Thoracic aorta (tissue), 2 donors: ENCODE results near the gene CAPN15. TPM values are rescaled to one million over a fixed set of nuclear protein-coding genes. Genes with fewer than 3 reads are reported as not detected.
A peak's percentile ranks its signal among the peaks of the same experiment; 100 is the strongest.

Experiments used
- ATAC-seq: fragments of 150-250 bp; one replicate; pipeline ENCODE4 v1.8.0; 2017; ENCODE audit warnings: low read depth; ENCODE audit not compliant: insufficient number of reproducible peaks, low FRiP score
- DNase-seq: peaks from one replicate; pipeline ENCODE4 v3.0.0-alpha.2; 2020; ENCODE audit warnings: low spot score
- H3K27ac ChIP-seq, 2 donors: fragments of 200-600 bp; sonication (generic); 1 replicate in 1 of 2; 2 replicates in 1 of 2; pipeline ENCODE4 v1.5.1; 2016; ENCODE audit warnings: mild to moderate bottlenecking in 2 of 2, moderate library complexity in 2 of 2
- H3K27me3 ChIP-seq: fragments of 200-600 bp; sonication (generic); replicated peaks from 2 replicates; pipeline ENCODE4 v1.6.0; 2016; ENCODE audit warnings: mild to moderate bottlenecking; ENCODE audit not compliant: insufficient read depth
- H3K36me3 ChIP-seq: fragments of 200-600 bp; sonication (generic); one replicate; pipeline ENCODE4 v1.5.1; 2016
- H3K4me1 ChIP-seq, 2 donors: fragments of 200-600 bp; sonication (generic); 1 replicate in 1 of 2; 2 replicates in 1 of 2; pipeline versions ENCODE4 v1.5.1 to v1.6.0; 2016; ENCODE audit warnings: low read depth in 2 of 2, mild to moderate bottlenecking in 1 of 2; ENCODE audit not compliant: control insufficient read depth in 1 of 2
- H3K4me3 ChIP-seq: fragments of 200-600 bp; sonication (generic); 2 replicates; pipeline ENCODE4 v1.5.1; 2016; ENCODE audit warnings: mild to moderate bottlenecking
- H3K9me3 ChIP-seq: fragments of 200-600 bp; sonication (generic); 2 replicates; pipeline ENCODE4 v1.5.1; 2016
- total RNA-seq, 2 donors: library from RNA; depleted of rRNA; stranded (reverse); fragments of >200 nt; gene quantifications; one replicate each; pipeline versions ENCODE4 v1.1.0 to v1.2.3, GENCODE V29; 2016
- TF ChIP-seq, protein P1 (sequence below): fragments of 200-600 bp; sonication (generic); IDR thresholded peaks from one replicate; pipeline ENCODE4 v1.5.1; 2019; ENCODE audit warnings: antibody characterized with exemption

Gene CAPN15
- total RNA-seq, 2 donors from 2014 or later = 46.2 to 96.6 TPM

DNA sequence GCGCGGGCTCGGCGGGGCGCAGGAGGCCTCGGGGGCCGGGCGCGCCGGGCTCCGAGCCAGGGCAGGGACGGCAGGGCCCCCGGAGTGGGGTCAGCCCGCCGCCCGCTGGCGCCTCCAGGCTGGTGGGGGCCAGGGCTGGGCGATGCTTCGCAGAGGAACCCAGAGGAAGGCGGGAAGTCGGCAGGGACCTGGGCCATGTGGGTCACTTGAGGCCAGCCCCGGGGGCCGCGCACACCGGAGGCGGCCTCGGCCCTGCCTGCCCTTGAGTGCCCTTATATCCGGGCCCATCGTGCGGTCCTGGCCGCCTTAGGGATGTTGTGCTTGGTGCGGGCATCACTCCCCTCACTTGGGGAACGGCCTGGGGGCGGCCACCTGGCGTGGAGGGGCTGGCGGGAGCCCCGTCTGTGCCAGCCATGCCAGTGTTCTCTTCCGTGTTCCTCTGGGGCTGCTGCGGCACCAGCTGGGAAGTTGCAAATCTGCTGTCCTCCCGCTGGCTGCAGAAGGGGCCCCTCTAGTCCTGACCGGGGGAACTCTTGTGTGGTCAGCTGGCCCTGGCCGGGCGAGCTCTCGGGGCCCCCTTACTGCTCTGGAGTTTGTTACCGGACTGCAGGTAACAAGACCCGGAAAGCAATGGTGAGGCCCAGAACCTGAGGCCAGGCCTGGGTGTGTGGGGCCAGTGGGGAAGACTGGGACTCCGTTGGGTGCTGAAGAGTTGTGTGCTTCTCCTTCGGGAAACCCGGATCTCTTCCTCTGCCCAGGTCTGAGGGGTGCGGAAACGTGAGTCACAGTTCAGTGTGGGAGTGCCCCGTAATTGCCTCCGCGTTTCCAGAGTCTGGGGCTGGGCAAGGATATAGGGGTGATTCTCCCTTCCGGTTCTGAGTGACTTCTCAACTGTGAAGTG, 849 bp downstream of the CAPN15 start:
- no peaks in the 10 kb centered on the region for H3K9me3 ChIP-seq
- peak overlapping the region; percentile 79 for H3K4me3 ChIP-seq
- H3K27ac ChIP-seq = peak overlapping the region in 1 of 2 donors; percentile 45
- peaks cover 19 to 42% of the 10 kb centered on the region in 2 donors for H3K4me1 ChIP-seq
- no peaks in the 10 kb centered on the region for H3K36me3 ChIP-seq
- H3K27me3 ChIP-seq = no peaks in the 10 kb centered on the region
- DNase-seq (peak; percentile 26), ATAC-seq (no peak)
- TF ChIP-seq, protein P1, sequence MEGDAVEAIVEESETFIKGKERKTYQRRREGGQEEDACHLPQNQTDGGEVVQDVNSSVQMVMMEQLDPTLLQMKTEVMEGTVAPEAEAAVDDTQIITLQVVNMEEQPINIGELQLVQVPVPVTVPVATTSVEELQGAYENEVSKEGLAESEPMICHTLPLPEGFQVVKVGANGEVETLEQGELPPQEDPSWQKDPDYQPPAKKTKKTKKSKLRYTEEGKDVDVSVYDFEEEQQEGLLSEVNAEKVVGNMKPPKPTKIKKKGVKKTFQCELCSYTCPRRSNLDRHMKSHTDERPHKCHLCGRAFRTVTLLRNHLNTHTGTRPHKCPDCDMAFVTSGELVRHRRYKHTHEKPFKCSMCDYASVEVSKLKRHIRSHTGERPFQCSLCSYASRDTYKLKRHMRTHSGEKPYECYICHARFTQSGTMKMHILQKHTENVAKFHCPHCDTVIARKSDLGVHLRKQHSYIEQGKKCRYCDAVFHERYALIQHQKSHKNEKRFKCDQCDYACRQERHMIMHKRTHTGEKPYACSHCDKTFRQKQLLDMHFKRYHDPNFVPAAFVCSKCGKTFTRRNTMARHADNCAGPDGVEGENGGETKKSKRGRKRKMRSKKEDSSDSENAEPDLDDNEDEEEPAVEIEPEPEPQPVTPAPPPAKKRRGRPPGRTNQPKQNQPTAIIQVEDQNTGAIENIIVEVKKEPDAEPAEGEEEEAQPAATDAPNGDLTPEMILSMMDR = no peak

- Histone ChIP-seq H3K36me3 (no peaks in the 10 kb centered on the region), H3K9me3 (no peaks in the 10 kb centered on the region), H3K4me1 (peaks cover 19 to 42% of the 10 kb centered on the region in 2 donors), H3K27ac (no peak overlapping the region), H3K4me3 (peak overlapping the region; percentile 79), H3K27me3 (no peaks in the 10 kb centered on the region)
- ATAC-seq (no peak), DNase-seq (no peak)
- TF ChIP-seq, protein P1 = no peak
These were observed 1.6 kb downstream of the CAPN15 start for GRCh38 chr16:529012-529575.

- no peak for ATAC-seq
- H3K27ac ChIP-seq = no peak overlapping the region
- TF ChIP-seq, protein P1 = no peak
These were observed 2.8 kb downstream of the CAPN15 start for GRCh38 chr16:530111-530817.

DNA sequence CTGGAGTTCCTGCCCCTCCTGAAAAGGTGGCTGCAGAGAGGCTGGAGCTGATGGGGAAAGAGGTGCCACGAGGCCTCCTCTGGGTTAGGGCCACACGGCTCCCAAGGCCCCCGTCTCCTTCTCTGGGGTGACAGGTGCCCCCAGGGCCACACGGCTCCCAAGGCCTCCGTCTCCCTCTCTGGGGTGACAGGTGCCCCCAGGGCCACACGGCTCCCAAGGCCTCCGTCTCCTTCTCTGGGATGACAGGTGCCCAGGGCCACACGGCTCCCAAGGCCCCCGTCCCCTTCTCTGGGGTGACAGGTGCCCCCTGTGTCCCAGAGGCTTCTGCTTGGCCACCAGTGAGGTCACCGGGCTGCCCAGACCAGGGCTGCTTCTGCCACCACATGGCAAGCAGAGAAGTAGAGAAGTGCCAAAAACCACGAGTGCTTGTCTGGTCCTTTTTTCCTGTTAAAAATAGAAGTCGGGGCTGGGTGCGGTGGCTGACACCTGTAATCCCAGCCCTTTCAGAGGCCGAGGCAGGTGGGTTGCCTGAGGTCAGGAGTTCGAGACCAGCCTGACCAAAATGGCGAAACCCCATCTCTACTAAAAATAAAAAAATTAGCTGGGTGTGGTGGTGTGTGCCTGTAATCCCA, 4.1 kb downstream of the CAPN15 start:
- ATAC-seq (no peak), DNase-seq (no peak)
- TF ChIP-seq, protein P1 = no peak
- H3K9me3 ChIP-seq = no peaks in the 10 kb centered on the region
- no peaks in the 10 kb centered on the region for H3K27me3 ChIP-seq
- no peak overlapping the region for H3K4me3 ChIP-seq
- no peak overlapping the region for H3K27ac ChIP-seq
- no peaks in the 10 kb centered on the region for H3K36me3 ChIP-seq
- H3K4me1 ChIP-seq = peaks cover 11 to 23% of the 10 kb centered on the region in 2 donors

More at GRCh38 chr16:530111-530817, 2.8 kb downstream of the CAPN15 start:
- Histone ChIP-seq H3K27me3 (no peaks in the 10 kb centered on the region), H3K36me3 (no peaks in the 10 kb centered on the region), H3K9me3 (no peaks in the 10 kb centered on the region), H3K4me3 (no peak overlapping the region), H3K4me1 (peaks cover 19 to 37% of the 10 kb centered on the region in 2 donors)
- DNase-seq = no peak
